Activated CD8-positive, alpha-beta T cell treated with anti-CD3 and anti-CD28 coated beads, Interleukin-2, amount 10 ng/mL, durations not matched to agents 7 days and 5 days (primary cell): ENCODE results near the gene CYCS. TPM values are rescaled to one million over a fixed set of nuclear protein-coding genes. Genes with fewer than 3 reads are reported as not detected.
A peak's percentile ranks its signal among the peaks of the same experiment; 100 is the strongest.

Experiments used
- ATAC-seq: fragments of 150-1000 bp; cut with Tn5 transposase; one replicate; pipeline ENCODE4 v1.10.0; 2021; ENCODE audit warnings: moderate library complexity
- CTCF ChIA-PET: fragments of 350-600 bp; sonication (Branson Sonifier 250); formaldehyde crosslinking; loops from one replicate; lab custom pipeline; 2021; ENCODE audit warnings: antibody characterized with exemption; lab: Charles Lee
- POLR2A ChIA-PET: fragments of 350-600 bp; sonication (Branson Sonifier 250); formaldehyde crosslinking; loops from one replicate; lab custom pipeline; 2021; ENCODE audit warnings: antibody characterized with exemption; lab: Charles Lee
- DNase-seq: peaks from one replicate; pipeline ENCODE4 v3.0.0-alpha.2; 2020
- H3K27ac Mint-ChIP-seq: one replicate; pipeline ENCODE4 v1.8.0; 2021; ENCODE audit warnings: mild to moderate bottlenecking, mixed read lengths
- H3K27me3 Mint-ChIP-seq: one replicate; pipeline ENCODE4 v1.8.0; 2021; ENCODE audit warnings: low read depth, mixed read lengths
- H3K36me3 Mint-ChIP-seq: one replicate; pipeline ENCODE4 v1.8.0; 2021; ENCODE audit warnings: low read depth, mixed read lengths
- H3K4me1 Mint-ChIP-seq: one replicate; pipeline ENCODE4 v1.8.0; 2021; ENCODE audit warnings: low read depth, mixed read lengths
- H3K4me3 Mint-ChIP-seq: one replicate; pipeline ENCODE4 v1.8.0; 2021; ENCODE audit warnings: mild to moderate bottlenecking, mixed read lengths
- H3K9me3 Mint-ChIP-seq: one replicate; pipeline ENCODE4 v1.8.0; 2022; ENCODE audit warnings: mixed read lengths; ENCODE audit not compliant: insufficient read depth
- total RNA-seq, 2 experiments: library from RNA; stranded (reverse); gene quantifications; one replicate each; pipeline ENCODE4 v1.2.3, GENCODE V29; 2021

The CYCS gene
- total RNA-seq, 2 experiments from 2014 or later: 153 to 157 TPM

DNA sequence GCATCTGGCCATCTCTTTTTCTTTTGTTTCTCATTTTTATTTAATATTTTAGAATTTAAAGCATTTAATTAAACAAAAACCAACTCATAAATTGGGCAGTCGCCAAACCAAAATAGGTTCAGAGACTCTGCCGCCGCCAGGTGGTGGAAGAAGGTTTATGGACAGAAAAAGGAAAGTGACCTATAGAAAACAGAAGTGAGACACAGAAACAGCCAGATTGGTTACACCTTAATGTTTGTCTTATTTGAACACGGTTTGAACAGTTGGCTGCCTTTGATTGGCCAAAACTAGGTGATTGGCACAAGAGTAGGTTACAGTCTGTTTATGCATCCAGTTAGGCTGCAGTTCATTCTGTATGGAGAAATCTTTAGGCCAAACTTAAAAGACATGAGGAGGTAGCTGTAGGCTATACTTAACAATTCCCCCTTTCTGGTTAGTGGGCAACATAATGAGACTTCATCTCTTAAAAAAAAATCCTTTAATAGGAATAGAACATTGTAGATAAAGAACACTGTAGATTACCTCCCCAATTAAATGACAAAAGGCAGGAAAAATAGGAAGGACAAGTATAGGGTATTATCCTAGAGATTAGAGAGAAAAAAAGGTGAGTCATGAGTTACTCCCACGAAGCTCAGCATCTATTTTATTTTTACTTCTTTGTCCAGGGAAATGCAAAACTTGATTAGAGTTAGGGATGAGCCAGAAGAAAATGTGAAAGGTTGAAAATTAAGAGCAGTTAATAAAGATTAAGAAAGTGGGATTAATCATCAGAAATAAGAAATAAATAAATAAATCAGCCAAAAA, 23.9 kb upstream of the CYCS start:
- DNase-seq: no peak
- Mint-ChIP-seq H3K9me3 (no peaks in the 10 kb centered on the region), H3K27me3 (no peaks in the 10 kb centered on the region), H3K4me3 (no peak overlapping the region), H3K27ac (no peak overlapping the region), H3K4me1 (peaks cover 2% of the 10 kb centered on the region), H3K36me3 (peaks cover 2% of the 10 kb centered on the region)
- ATAC-seq: no peak
- POLR2A ChIA-PET: no interaction called here
- CTCF ChIA-PET: no interaction called here

DNA sequence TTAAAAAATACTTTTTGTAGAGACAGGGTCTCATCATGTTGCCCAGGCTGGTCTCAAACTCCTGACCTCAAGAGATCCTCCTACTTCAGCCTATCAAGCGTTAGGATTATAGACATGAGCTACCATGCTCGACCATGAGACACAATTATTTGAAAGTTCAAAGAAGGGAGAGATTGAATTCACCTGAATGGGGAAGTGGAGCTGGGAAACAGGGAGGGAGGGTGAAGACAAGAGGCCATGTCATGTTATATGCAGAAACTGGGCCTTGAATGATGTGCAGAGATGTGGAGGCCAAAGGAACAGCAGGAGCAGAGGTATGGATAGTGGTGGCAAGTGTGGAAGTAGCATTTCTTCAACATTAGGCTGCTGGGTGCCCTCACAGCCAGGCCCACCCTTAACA, 18.7 kb upstream of the CYCS start:
- H3K27me3 Mint-ChIP-seq: no peaks in the 10 kb centered on the region

DNA sequence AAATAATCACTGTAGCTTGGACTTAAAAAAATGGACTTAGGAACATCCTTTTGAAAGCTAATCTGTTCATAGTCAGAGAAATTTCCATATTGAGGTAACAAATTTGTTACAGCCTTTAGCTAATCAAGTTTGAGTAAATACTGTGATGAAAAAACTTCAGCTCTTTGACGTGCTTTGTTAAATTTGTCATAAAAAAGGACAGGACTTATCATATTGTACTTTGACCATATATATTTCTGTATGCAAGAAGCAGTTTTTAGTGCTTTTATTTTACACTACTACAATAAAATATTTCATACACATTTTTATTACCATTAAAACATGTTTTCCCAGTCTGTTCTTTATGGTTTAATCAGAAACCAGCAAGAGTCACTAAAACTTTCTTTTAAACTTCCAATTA, 14.5 kb upstream of the CYCS start:
- POLR2A ChIA-PET: no interaction called here
- H3K4me1 Mint-ChIP-seq: no peaks in the 10 kb centered on the region
- ATAC-seq (no peak), DNase-seq (no peak)
- CTCF ChIA-PET: interaction anchor here (1.0 to 1.5 kb wide), 4 partner anchors 12 to 46 kb away, joined by 3 to 5 read pairs (median 4); no protein-coding TSS in a partner anchor
- H3K27me3 Mint-ChIP-seq: no peaks in the 10 kb centered on the region
- H3K36me3 Mint-ChIP-seq: peaks cover 10% of the 10 kb centered on the region
- H3K9me3 Mint-ChIP-seq: no peaks in the 10 kb centered on the region
- H3K4me3 Mint-ChIP-seq: no peak overlapping the region
- H3K27ac Mint-ChIP-seq: no peak overlapping the region

More for the DNA sequence above, 18.7 kb upstream of the CYCS start:
- Mint-ChIP-seq H3K27ac (no peak overlapping the region), H3K4me3 (no peak overlapping the region), H3K9me3 (no peaks in the 10 kb centered on the region), H3K4me1 (no peaks in the 10 kb centered on the region), H3K36me3 (no peaks in the 10 kb centered on the region)
- ChIA-PET CTCF (no interaction called here), POLR2A (interaction anchor here (1.5 kb wide), 1 partner anchor 19 kb away, joined by 5 read pairs; the partner anchor contains the start of gene CYCS)
- ATAC-seq: no peak
- DNase-seq: no peak

DNA sequence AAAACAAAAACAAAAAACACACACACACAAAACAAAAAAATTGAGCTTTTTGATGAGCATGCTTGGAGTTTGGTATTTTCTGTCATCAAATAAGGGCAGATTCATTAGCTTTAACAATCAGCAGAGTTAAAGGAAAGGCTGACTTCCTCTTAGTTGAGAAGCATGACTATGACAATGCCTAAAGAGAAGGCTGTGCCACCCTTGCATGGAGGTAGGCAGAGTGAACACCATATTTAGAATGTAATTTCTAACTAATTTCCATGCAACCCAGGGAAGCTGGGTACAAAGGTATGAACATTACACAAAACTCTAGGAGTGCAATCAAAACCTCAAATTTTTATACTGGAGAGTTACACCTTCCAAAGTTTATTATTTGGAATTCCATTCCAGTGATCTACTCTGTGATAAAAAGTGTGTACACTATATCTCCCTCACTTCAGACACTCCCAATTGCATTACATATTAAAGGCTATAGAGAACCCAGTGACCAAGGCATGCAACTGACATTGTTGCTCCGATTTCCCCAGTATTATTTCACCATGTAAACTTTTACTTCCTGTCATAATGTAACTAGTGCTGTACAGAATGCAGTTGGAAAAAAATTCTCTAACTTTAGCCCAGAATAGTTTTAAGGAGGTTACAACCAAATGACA, 9.4 kb upstream of the CYCS start:
- Mint-ChIP-seq H3K27ac (no peak overlapping the region), H3K4me3 (no peak overlapping the region), H3K27me3 (no peaks in the 10 kb centered on the region), H3K4me1 (peaks cover 17% of the 10 kb centered on the region), H3K9me3 (peaks cover 8% of the 10 kb centered on the region), H3K36me3 (peaks cover 17% of the 10 kb centered on the region)
- ChIA-PET POLR2A (interaction anchor here (1.5 kb wide), 1 partner anchor 9 kb away, joined by 5 read pairs; the partner anchor contains the start of gene CYCS), CTCF (no interaction called here)
- DNase-seq: no peak
- ATAC-seq: no peak

DNA sequence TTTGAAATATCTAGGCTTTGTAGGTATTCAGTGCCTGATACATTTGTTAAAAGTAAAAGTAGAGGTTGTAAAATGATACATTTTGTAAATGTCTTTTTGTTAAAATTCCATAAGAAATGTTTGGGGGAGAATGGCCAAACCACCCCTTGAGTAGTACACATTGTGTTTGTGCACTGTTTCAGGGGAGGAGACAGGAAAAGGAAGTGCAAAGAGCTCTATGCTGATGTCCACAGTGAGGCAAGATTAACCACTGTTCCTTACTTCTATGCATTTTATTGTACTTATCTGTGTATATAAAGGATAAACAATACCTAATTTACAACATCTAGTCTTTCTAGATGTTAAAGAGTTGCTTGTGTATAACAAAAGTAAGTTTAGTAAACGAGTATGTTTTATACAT, 7.4 kb upstream of the CYCS start:
- POLR2A ChIA-PET: interaction anchor here (1.1 kb wide), 1 partner anchor 23 kb away, joined by 4 read pairs; no protein-coding TSS in a partner anchor
- no peak overlapping the region for H3K4me3 Mint-ChIP-seq
- peaks cover 17% of the 10 kb centered on the region for H3K4me1 Mint-ChIP-seq
- ATAC-seq (no peak), DNase-seq (no peak)
- peak overlapping the region; percentile 68 for H3K27ac Mint-ChIP-seq
- H3K9me3 Mint-ChIP-seq: peaks cover 8% of the 10 kb centered on the region
- peaks cover 17% of the 10 kb centered on the region for H3K36me3 Mint-ChIP-seq
- no peaks in the 10 kb centered on the region for H3K27me3 Mint-ChIP-seq
- CTCF ChIA-PET: interaction anchor here (1.0 to 1.3 kb wide), 2 partner anchors 38 to 153 kb away, joined by 3 read pairs; partner anchors contain the start of gene OSBPL3

DNA sequence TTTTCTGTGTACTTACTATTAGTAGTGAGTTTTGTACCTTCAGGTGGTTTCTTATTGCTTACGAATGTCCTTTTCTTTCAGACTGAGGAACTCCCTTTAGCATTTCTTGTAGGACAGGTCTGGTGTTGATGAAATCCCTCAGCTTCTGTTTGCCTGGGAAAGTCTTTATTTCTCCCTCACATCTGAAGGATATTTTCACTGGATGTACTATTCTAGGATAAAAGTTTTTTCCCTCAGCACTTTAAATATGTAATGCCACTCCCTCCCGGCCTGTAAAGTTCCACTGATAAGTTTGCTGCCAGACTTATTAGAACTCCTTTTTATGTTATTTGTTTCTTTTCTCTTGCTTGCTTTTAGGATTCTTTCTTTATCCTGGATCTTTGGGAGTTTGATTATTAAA, 1.7 kb upstream of the CYCS start:
- ChIA-PET CTCF (interaction anchor here (0.7 to 4.0 kb wide), 4 partner anchors 13 to 53 kb away, joined by 3 to 18 read pairs (median 4); a partner anchor contains a TSS), POLR2A (no interaction called here)
- H3K27ac Mint-ChIP-seq: no peak overlapping the region
- H3K9me3 Mint-ChIP-seq: peaks cover 3% of the 10 kb centered on the region
- no peak overlapping the region for H3K4me3 Mint-ChIP-seq
- H3K4me1 Mint-ChIP-seq: peaks cover 37% of the 10 kb centered on the region
- no peak for ATAC-seq
- H3K27me3 Mint-ChIP-seq: no peaks in the 10 kb centered on the region
- no peak for DNase-seq
- H3K36me3 Mint-ChIP-seq: peaks cover 34% of the 10 kb centered on the region

DNA sequence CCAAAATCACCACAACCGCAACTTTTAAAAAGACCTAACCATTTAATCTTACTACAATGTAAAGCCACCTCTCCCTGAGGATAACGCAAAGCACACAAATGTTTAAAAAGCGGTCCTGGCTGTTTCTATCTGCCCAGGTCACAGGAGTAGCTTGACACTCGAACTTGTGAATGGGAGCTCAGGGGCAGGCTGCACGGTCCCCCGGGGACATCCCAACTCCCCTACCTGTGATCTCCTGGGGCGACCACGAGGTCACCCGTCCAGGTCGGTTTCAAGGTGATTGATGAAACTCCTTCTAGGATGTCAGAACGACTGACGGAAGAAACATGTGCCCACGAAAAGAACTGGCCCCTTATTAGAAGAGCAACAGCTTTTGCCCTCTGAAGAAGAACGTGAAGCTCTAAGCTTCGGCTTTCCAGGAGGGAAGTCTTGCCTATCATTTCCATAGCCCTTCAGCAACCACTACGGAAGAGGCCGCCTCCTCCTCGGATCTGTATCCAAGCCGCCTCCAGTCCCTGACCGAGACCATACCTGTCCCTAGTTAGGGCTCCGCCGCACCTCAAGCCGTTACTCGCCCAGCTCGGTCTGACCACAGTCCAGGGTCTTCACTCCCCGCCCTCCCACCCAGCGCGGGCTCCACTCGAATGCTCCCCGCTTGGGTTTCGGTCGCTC, 459 bp downstream of the CYCS start:
- Mint-ChIP-seq H3K36me3 (peaks cover 46% of the 10 kb centered on the region), H3K27me3 (no peaks in the 10 kb centered on the region), H3K27ac (peak overlapping the region; percentile 95), H3K9me3 (no peaks in the 10 kb centered on the region), H3K4me1 (peaks cover 38% of the 10 kb centered on the region), H3K4me3 (peak overlapping the region; percentile 86)
- POLR2A ChIA-PET: interaction anchor here (0.8 to 1.7 kb wide), 10 partner anchors 9 to 303 kb away, joined by 3 to 10 read pairs (median 4); partner anchors contain the start of gene OSBPL3
- DNase-seq (peak; percentile 37), ATAC-seq (no peak)
- CTCF ChIA-PET: interaction anchor here (0.7 to 4.0 kb wide), 8 partner anchors 9 to 303 kb away, joined by 3 to 21 read pairs (median 8); a partner anchor contains a TSS

DNA sequence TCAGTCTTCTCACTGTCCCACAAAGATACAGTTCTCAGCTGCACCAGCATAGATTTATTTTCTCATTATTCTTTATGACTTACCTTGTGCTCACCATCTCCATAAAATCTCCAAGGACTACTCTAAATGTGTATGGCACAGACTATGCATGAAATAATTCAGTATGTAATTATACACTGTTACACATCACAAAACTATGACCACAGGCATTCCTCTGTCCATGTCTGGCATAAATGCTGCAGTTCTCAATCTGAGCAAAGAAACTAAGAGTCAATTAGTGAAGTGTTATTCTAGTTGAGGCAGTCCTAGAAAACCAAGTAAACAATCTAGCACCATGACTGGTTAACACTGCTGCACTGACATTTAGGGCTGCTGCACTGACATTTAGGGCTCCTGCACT, 2.7 kb downstream of the CYCS start:
- ATAC-seq (no peak), DNase-seq (no peak)
- H3K27me3 Mint-ChIP-seq: no peaks in the 10 kb centered on the region
- no peak overlapping the region for H3K4me3 Mint-ChIP-seq
- H3K4me1 Mint-ChIP-seq: peaks cover 38% of the 10 kb centered on the region
- ChIA-PET POLR2A (no interaction called here), CTCF (interaction anchor here (1.0 kb wide), 1 partner anchor 309 kb away, joined by 3 read pairs; no protein-coding TSS in a partner anchor)
- H3K27ac Mint-ChIP-seq: peak overlapping the region; percentile 14
- peaks cover 60% of the 10 kb centered on the region for H3K36me3 Mint-ChIP-seq
- no peaks in the 10 kb centered on the region for H3K9me3 Mint-ChIP-seq

DNA sequence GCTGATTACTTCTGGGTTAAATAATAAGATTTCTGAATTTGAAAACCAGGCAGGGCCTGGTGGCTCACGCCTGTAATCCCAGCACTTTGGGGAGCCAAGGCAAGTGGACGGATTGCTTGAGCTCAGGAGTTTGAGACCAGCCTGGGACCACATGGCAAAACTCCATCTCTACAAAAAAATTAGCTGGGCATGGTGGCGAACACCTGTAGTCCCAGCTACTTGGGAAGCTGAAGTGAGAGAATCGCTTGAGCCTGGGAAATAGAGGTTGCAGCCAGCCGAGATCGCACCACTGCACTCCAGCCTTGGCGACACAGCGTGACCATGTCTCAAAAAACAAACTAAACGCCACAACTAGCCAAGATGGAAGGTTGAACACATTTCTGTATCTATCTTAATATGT, 3.5 kb downstream of the CYCS start:
- Mint-ChIP-seq H3K27me3 (no peaks in the 10 kb centered on the region), H3K4me1 (peaks cover 35% of the 10 kb centered on the region), H3K36me3 (peaks cover 58% of the 10 kb centered on the region), H3K27ac (no peak overlapping the region), H3K4me3 (no peak overlapping the region), H3K9me3 (no peaks in the 10 kb centered on the region)
- ChIA-PET CTCF (interaction anchor here (1.0 kb wide), 1 partner anchor 309 kb away, joined by 3 read pairs; no protein-coding TSS in a partner anchor), POLR2A (no interaction called here)
- ATAC-seq (no peak), DNase-seq (no peak)

DNA sequence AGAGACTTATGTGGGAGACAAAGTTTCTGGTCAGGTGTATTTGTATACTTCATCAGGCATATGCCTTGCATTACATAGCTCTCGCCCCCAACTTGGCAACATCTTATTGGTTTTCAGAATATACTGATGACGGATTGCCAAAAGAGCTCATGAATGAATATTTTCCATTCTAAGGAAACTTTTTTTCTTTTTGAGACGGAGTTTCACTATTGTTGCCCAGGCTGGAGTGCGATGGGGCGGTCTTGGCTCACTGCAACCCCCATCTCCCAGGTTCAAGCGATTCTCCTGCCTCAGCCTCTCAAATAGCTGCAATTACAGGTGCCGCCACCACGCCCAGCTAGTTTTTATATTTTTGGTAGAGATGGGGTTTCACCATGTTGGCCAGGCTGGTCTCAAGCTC, 6.0 kb downstream of the CYCS start:
- CTCF ChIA-PET: interaction anchor here (0.9 to 3.4 kb wide), 7 partner anchors 20 to 307 kb away, joined by 3 to 16 read pairs (median 4); no protein-coding TSS in a partner anchor
- peaks cover 24% of the 10 kb centered on the region for H3K4me1 Mint-ChIP-seq

DNA sequence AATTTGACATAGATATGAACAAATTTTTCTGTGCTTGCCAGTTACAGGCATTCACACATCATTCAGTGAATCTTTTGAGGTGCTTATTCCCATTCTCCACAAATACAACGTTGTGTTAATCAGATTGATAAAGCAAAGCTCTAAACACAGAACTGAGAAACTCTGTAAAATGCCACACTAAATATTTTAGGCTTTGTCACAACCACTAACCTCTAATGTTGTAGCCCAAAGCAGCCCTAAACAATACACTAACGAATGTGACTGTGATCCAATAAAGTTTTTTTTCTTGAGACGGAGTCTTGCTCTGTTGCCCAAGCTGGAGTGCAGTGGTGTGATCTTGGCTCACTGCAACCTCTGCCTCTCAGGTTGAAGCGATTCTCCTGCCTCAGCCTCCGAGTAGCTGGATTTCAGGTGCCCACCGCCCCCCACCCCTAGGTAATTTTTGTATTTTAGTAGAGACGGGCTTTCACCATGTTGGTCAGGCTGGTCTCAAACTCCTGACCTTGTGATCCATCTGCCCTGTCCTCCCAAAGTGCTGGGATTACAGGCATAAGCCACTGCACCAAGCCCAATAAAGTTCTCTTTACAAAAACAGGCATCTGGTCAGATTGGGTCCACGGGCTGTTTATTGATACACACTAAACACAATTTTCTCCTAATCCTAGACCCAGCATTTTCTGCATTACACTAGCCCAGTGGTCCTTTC, 6.9 kb downstream of the CYCS start:
- Mint-ChIP-seq H3K36me3 (peaks cover 40% of the 10 kb centered on the region), H3K27ac (no peak overlapping the region), H3K4me1 (peaks cover 15% of the 10 kb centered on the region), H3K27me3 (no peaks in the 10 kb centered on the region), H3K4me3 (no peak overlapping the region), H3K9me3 (no peaks in the 10 kb centered on the region)
- ChIA-PET CTCF (interaction anchor here (1.2 to 3.4 kb wide), 6 partner anchors 19 to 542 kb away, joined by 3 to 16 read pairs (median 4); no protein-coding TSS in a partner anchor), POLR2A (interaction anchor here (0.9 kb wide), 1 partner anchor 163 kb away, joined by 3 read pairs; no protein-coding TSS in a partner anchor)
- DNase-seq (no peak), ATAC-seq (no peak)

More for the DNA sequence above, 6.0 kb downstream of the CYCS start:
- POLR2A ChIA-PET: no interaction called here
- Mint-ChIP-seq H3K9me3 (no peaks in the 10 kb centered on the region), H3K36me3 (peaks cover 49% of the 10 kb centered on the region), H3K27me3 (no peaks in the 10 kb centered on the region), H3K4me3 (no peak overlapping the region), H3K27ac (no peak overlapping the region)
- DNase-seq (no peak), ATAC-seq (no peak)
